HG02884 (cell line): ENCODE measurements around the gene RNASE8.
A peak's percentile ranks its signal among the peaks of the same experiment; 100 is the strongest.

Experiments
- ATAC-seq: cut with Tn5 transposase; IDR thresholded peaks from one replicate; pipeline ENCODE4 v1.9.1; 2021; ENCODE audit warnings: mild to moderate bottlenecking, moderate library complexity; ENCODE audit not compliant: unreplicated experiment

Gene RNASE8

GRCh38 chr14:21090194-21090939 is 32.7 kb downstream of the RNASE8 start:
- ATAC-seq = no peak

- no peak for ATAC-seq
Measured at GRCh38 chr14:21090940-21091663, 33.5 kb downstream of the RNASE8 start.

- no peak for ATAC-seq
Measured at GRCh38 chr14:21091821-21092272, 34.2 kb downstream of the RNASE8 start.

GRCh38 chr14:21092273-21093011 is 34.8 kb downstream of the RNASE8 start:
- ATAC-seq = peak; percentile 91

- no peak for ATAC-seq
Measured at GRCh38 chr14:21093018-21093417, 35.4 kb downstream of the RNASE8 start.

GRCh38 chr14:21093769-21094681 is 36.4 kb downstream of the RNASE8 start:
- no peak for ATAC-seq

- ATAC-seq = no peak
Measured at GRCh38 chr14:21095430-21096205, 38.0 kb downstream of the RNASE8 start.

- ATAC-seq = no peak
Measured at GRCh38 chr14:21096438-21096837, 38.8 kb downstream of the RNASE8 start.

- ATAC-seq = no peak
Measured at GRCh38 chr14:21096978-21097635, 39.5 kb downstream of the RNASE8 start.

GRCh38 chr14:21097636-21098075 is 40.0 kb downstream of the RNASE8 start:
- no peak for ATAC-seq

- ATAC-seq = no peak
Measured at GRCh38 chr14:21098076-21098891, 40.7 kb downstream of the RNASE8 start, which contains the start of gene ZNF219. Gene ZNF219 (minus strand): TSS chr14:21098655. CDS start chr14:21093591, 5,064 bp downstream.

- no peak for ATAC-seq
Measured at GRCh38 chr14:21098892-21099595, 41.4 kb downstream of the RNASE8 start.

- no peak for ATAC-seq
Measured at GRCh38 chr14:21099596-21099985, 42.0 kb downstream of the RNASE8 start.

- ATAC-seq = no peak
Measured at GRCh38 chr14:21100931-21101330, 43.3 kb downstream of the RNASE8 start, which contains the start of gene TMEM253. Gene TMEM253 (plus strand): TSS chr14:21101066. CDS start chr14:21101344, 278 bp downstream.

- ATAC-seq = no peak
Measured at GRCh38 chr14:21101802-21102413, 44.3 kb downstream of the RNASE8 start.

- no peak for ATAC-seq
Measured at GRCh38 chr14:21102521-21103410, 45.1 kb downstream of the RNASE8 start.
